Ishikawa (cell line): Measurements from ENCODE around the gene DEXI.

ENCODE experiments used
- CEBPB ChIP-seq: IDR thresholded peaks from 2 replicates; pipeline ENCODE4 v1.6.1; 2012
- CREB1 ChIP-seq: IDR thresholded peaks from 2 replicates; pipeline ENCODE4 v1.6.1; 2012; ENCODE audit warnings: low read depth
- EGR1 ChIP-seq: IDR thresholded peaks from 2 replicates; pipeline ENCODE4 v1.6.1; 2012
- EP300 ChIP-seq: IDR thresholded peaks from 2 replicates; pipeline ENCODE4 v1.6.1; 2012; ENCODE audit warnings: borderline replicate concordance
- FOXM1 ChIP-seq: IDR thresholded peaks from 2 replicates; pipeline ENCODE4 v1.6.1; 2012; ENCODE audit warnings: low read depth, borderline replicate concordance
- NFIC ChIP-seq: IDR thresholded peaks from 2 replicates; pipeline ENCODE4 v1.6.1; 2012
- RAD21 ChIP-seq: IDR thresholded peaks from 2 replicates; pipeline ENCODE4 v1.6.1; 2012; ENCODE audit warnings: low read depth
- REST ChIP-seq: IDR thresholded peaks from 2 replicates; pipeline ENCODE4 v1.6.1; 2012; ENCODE audit warnings: low read depth, mild to moderate bottlenecking
- TAF1 ChIP-seq: IDR thresholded peaks from 2 replicates; pipeline ENCODE4 v1.6.1; 2012; ENCODE audit warnings: low read depth, mild to moderate bottlenecking
- TCF12 ChIP-seq: IDR thresholded peaks from 2 replicates; pipeline ENCODE4 v1.6.1; 2012; ENCODE audit warnings: low read depth
- TEAD4 ChIP-seq: IDR thresholded peaks from 2 replicates; pipeline ENCODE4 v1.6.1; 2012
- YY1 ChIP-seq: IDR thresholded peaks from 2 replicates; pipeline ENCODE4 v1.6.1; 2012; ENCODE audit warnings: low read depth
- ZBTB7A ChIP-seq: IDR thresholded peaks from 2 replicates; pipeline ENCODE4 v1.6.1; 2012; ENCODE audit warnings: low read depth
- TF ChIP-seq, protein P1 (sequence below): IDR thresholded peaks from 2 replicates; pipeline ENCODE4 v1.6.1; 2012
- TF ChIP-seq, protein P2 (sequence below): IDR thresholded peaks from 2 replicates; pipeline ENCODE4 v1.6.1; 2012

The DEXI gene

GRCh38 chr16:10906482-10906881 lies 35.8 kb downstream of the DEXI start:
- TF ChIP-seq REST (no peak), EGR1 (no peak), CEBPB (no peak), ZBTB7A (no peak), TEAD4 (no peak), YY1 (no peak), FOXM1 (no peak), CREB1 (no peak), TCF12 (no peak), TAF1 (no peak), RAD21 (no peak), NFIC (no peak), EP300 (no peak)
- TF ChIP-seq, protein P1, sequence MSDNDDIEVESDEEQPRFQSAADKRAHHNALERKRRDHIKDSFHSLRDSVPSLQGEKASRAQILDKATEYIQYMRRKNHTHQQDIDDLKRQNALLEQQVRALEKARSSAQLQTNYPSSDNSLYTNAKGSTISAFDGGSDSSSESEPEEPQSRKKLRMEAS, result no peak
- TF ChIP-seq, protein P2, sequence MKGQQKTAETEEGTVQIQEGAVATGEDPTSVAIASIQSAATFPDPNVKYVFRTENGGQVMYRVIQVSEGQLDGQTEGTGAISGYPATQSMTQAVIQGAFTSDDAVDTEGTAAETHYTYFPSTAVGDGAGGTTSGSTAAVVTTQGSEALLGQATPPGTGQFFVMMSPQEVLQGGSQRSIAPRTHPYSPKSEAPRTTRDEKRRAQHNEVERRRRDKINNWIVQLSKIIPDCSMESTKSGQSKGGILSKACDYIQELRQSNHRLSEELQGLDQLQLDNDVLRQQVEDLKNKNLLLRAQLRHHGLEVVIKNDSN, result no peak

GRCh38 chr16:10902999-10903398 lies 39.3 kb downstream of the DEXI start:
- TF ChIP-seq TCF12 (no peak), YY1 (no peak), CREB1 (no peak), REST (no peak), CEBPB (no peak), FOXM1 (no peak), ZBTB7A (no peak), TEAD4 (no peak), RAD21 (no peak), EGR1 (no peak), EP300 (no peak), TAF1 (no peak), NFIC (no peak)
- TF ChIP-seq, protein P2, result no peak
- TF ChIP-seq, protein P1, result no peak

GRCh38 chr16:10897134-10897533 lies 45.1 kb downstream of the DEXI start:
- TF ChIP-seq EGR1 (no peak), TEAD4 (no peak), YY1 (no peak), RAD21 (no peak), CEBPB (no peak)
- TF ChIP-seq, protein P2, result no peak

GRCh38 chr16:10896723-10897122 lies 45.5 kb downstream of the DEXI start:
- TF ChIP-seq RAD21 (no peak), YY1 (no peak), CREB1 (no peak), TCF12 (no peak), CEBPB (no peak), EP300 (no peak), EGR1 (no peak), TAF1 (no peak), ZBTB7A (no peak), TEAD4 (no peak)
- TF ChIP-seq, protein P2, result no peak
- TF ChIP-seq, protein P1, result no peak

DNA sequence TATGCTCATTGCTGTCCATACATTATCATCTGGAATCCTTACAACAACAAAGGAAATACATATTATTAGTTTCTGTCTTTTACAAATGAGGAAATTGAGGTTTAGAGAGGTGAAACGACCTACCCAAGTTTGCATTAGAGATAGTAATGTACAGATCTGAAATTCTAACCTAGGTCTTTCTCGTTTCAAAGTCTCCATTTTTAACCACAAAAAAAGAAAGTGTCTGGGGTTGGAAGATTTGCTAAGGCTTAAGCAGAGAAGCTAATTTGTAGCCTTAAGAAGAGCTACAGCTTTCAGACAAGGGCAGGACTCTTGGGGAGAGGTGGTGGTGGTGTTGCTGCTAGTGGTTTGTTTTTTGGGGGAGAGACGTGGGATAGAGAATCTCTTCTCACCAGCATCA lies 46.1 kb downstream of the DEXI start:
- no peak for TF ChIP-seq EGR1
- TF ChIP-seq, protein P2, result no peak
- TF ChIP-seq TAF1, result no peak
- TF ChIP-seq CREB1, result no peak
- TF ChIP-seq REST, result no peak
- TF ChIP-seq NFIC, result no peak
- no peak for TF ChIP-seq RAD21
- no peak for TF ChIP-seq FOXM1
- TF ChIP-seq, protein P1, result no peak
- TF ChIP-seq EP300, result no peak
- TF ChIP-seq ZBTB7A, result no peak
- no peak for TF ChIP-seq TCF12
- TF ChIP-seq CEBPB, result no peak
- no peak for TF ChIP-seq TEAD4
- no peak for TF ChIP-seq YY1
